ENCODE data around the gene KLF1. TPM values are rescaled to one million over a fixed set of nuclear protein-coding genes. Genes with fewer than 3 reads are reported as not detected.

KLF1 gene
- total RNA-seq, 1 experiment from 2014 or later = not detected

DNA sequence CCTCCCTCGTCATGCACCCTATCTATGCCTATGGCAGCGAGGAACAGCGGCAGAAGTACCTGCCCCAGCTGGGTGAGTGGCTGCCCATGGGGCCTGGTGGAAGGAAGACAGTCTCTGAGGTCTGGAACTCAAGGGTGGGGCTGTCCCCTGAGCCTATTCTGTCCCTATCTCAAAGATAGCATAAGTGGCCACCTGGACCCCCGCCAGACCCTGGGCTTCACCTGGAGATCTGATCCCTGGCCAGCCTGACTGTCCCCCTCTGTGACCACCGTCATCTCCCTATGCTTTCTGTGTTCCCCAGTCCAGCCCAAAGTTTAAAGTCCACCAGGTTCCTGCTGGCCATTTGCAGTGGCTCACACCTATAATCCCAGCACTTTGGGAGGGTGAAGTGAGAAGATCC lies 6.6 kb upstream of the KLF1 start:
- no peaks in the 10 kb centered on the region for H3K9me3 ChIP-seq (ENCODE audit: control insufficient read depth in 1 of 2, insufficient read depth in 1 of 2, low read depth in 1 of 2, low read length in 2 of 2)
- peaks cover 2 to 8% of the 10 kb centered on the region in 2 experiments; a peak in 3 of 4 replicates for H3K36me3 ChIP-seq (ENCODE audit: control insufficient read depth in 1 of 2, insufficient read depth in 2 of 2, low read length in 2 of 2)
- H3K4me2 ChIP-seq (ENCODE audit: low read length) = no peak overlapping the region
- H3K4me3 ChIP-seq (replicated peaks in 1 of 2; ENCODE audit: low read depth in 1 of 2, low read length in 2 of 2) = no peak overlapping the region
- BruUV-seq (replicated peaks) = no TSS peak
- ATAC-seq (no peak), DNase-seq (ENCODE audit: low read depth, low spot score) (no peak)
- H3K27me3 ChIP-seq (ENCODE audit: insufficient read depth, low read length) = no peaks in the 10 kb centered on the region
- no peak overlapping the region for H3K9ac ChIP-seq (ENCODE audit: low read length)
- ChIA-PET POLR2A (no interaction called here), CTCF (no interaction called here), RAD21 (ENCODE audit: low non-redundant PET in 1 of 2, low total read pairs in 2 of 2, uncharacterized antibody in 2 of 2, unreplicated experiment in 2 of 2) (no interaction called here)
- no peaks in the 10 kb centered on the region for H3K9me2 ChIP-seq (ENCODE audit: insufficient read depth)
- TF ChIP-seq ELF1 (IDR thresholded peaks at IDR 0.05; ENCODE audit: borderline replicate concordance, low read depth) (no peak), CBX3 (IDR thresholded peaks at IDR 0.05; ENCODE audit: low read depth) (no peak), ZFX (IDR thresholded peaks at IDR 0.05) (no peak), EZH2 (IDR thresholded peaks at IDR 0.05) (no peak), POLR2AphosphoS5 (IDR thresholded peaks at IDR 0.05; ENCODE audit: low read depth, low read length) (no peak), SIN3A (IDR thresholded peaks at IDR 0.05; ENCODE audit: low read depth) (no peak), YY1 (IDR thresholded peaks at IDR 0.05; ENCODE audit: extremely low read depth, insufficient replicate concordance, low read depth, low read length) (no peak), FOSL1 (IDR thresholded peaks at IDR 0.05; ENCODE audit: low read depth) (no peak)
- TF ChIP-seq, protein P1, sequence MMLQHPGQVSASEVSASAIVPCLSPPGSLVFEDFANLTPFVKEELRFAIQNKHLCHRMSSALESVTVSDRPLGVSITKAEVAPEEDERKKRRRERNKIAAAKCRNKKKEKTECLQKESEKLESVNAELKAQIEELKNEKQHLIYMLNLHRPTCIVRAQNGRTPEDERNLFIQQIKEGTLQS (IDR thresholded peaks at IDR 0.05) = no peak
- TF ChIP-seq, protein P2, sequence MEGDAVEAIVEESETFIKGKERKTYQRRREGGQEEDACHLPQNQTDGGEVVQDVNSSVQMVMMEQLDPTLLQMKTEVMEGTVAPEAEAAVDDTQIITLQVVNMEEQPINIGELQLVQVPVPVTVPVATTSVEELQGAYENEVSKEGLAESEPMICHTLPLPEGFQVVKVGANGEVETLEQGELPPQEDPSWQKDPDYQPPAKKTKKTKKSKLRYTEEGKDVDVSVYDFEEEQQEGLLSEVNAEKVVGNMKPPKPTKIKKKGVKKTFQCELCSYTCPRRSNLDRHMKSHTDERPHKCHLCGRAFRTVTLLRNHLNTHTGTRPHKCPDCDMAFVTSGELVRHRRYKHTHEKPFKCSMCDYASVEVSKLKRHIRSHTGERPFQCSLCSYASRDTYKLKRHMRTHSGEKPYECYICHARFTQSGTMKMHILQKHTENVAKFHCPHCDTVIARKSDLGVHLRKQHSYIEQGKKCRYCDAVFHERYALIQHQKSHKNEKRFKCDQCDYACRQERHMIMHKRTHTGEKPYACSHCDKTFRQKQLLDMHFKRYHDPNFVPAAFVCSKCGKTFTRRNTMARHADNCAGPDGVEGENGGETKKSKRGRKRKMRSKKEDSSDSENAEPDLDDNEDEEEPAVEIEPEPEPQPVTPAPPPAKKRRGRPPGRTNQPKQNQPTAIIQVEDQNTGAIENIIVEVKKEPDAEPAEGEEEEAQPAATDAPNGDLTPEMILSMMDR (IDR thresholded peaks at IDR 0.05 in 2 of 3, conservative IDR thresholded peaks at IDR 0.05 in 1 of 3; ENCODE audit: borderline replicate concordance in 1 of 3, insufficient read depth in 1 of 3, low read depth in 2 of 3, low read length in 2 of 3) = no peak
- TF ChIP-seq, protein P3, sequence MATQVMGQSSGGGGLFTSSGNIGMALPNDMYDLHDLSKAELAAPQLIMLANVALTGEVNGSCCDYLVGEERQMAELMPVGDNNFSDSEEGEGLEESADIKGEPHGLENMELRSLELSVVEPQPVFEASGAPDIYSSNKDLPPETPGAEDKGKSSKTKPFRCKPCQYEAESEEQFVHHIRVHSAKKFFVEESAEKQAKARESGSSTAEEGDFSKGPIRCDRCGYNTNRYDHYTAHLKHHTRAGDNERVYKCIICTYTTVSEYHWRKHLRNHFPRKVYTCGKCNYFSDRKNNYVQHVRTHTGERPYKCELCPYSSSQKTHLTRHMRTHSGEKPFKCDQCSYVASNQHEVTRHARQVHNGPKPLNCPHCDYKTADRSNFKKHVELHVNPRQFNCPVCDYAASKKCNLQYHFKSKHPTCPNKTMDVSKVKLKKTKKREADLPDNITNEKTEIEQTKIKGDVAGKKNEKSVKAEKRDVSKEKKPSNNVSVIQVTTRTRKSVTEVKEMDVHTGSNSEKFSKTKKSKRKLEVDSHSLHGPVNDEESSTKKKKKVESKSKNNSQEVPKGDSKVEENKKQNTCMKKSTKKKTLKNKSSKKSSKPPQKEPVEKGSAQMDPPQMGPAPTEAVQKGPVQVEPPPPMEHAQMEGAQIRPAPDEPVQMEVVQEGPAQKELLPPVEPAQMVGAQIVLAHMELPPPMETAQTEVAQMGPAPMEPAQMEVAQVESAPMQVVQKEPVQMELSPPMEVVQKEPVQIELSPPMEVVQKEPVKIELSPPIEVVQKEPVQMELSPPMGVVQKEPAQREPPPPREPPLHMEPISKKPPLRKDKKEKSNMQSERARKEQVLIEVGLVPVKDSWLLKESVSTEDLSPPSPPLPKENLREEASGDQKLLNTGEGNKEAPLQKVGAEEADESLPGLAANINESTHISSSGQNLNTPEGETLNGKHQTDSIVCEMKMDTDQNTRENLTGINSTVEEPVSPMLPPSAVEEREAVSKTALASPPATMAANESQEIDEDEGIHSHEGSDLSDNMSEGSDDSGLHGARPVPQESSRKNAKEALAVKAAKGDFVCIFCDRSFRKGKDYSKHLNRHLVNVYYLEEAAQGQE (IDR thresholded peaks at IDR 0.05; ENCODE audit: low read depth) = no peak
- TF ChIP-seq, protein P4, sequence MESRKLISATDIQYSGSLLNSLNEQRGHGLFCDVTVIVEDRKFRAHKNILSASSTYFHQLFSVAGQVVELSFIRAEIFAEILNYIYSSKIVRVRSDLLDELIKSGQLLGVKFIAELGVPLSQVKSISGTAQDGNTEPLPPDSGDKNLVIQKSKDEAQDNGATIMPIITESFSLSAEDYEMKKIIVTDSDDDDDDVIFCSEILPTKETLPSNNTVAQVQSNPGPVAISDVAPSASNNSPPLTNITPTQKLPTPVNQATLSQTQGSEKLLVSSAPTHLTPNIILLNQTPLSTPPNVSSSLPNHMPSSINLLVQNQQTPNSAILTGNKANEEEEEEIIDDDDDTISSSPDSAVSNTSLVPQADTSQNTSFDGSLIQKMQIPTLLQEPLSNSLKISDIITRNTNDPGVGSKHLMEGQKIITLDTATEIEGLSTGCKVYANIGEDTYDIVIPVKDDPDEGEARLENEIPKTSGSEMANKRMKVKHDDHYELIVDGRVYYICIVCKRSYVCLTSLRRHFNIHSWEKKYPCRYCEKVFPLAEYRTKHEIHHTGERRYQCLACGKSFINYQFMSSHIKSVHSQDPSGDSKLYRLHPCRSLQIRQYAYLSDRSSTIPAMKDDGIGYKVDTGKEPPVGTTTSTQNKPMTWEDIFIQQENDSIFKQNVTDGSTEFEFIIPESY (IDR thresholded peaks at IDR 0.05; ENCODE audit: extremely low read depth, insufficient replicate concordance, low read length) = no peak
- intact Hi-C loops (cut with micrococcal nuclease) = no loop called here
- H2AFZ ChIP-seq (ENCODE audit: low read depth, low read length, poor library complexity, severe bottlenecking) = no peak overlapping the region
- peaks cover 8 to 17% of the 10 kb centered on the region in 2 experiments; a peak in 3 of 4 replicates for H3K4me1 ChIP-seq (ENCODE audit: control insufficient read depth in 1 of 2, insufficient read depth in 2 of 2, low read length in 2 of 2)
- H3K27ac ChIP-seq (ENCODE audit: low read depth, low read length) = no peak overlapping the region
- H3K79me2 ChIP-seq (ENCODE audit: insufficient read depth, low read length) = peaks cover 9% of the 10 kb centered on the region; the same call in 1 of the 2 replicates
- H4K20me1 ChIP-seq (ENCODE audit: insufficient read depth) = no peaks in the 10 kb centered on the region
